NCI-H748 treated with DMSO at 0.1 percent for 48 hours (cell line): ENCODE results near the gene NUP43.
"Not testable (repeated sequence)": the region's sequence is repeated elsewhere in the genome, so short reads cannot be mapped to it uniquely, and the experiment has no call there.

Experiments used
- DNase-seq: peaks from one replicate; lab custom pipeline; 2025; lab: John Stamatoyannopoulos, UW

NUP43 gene

DNA sequence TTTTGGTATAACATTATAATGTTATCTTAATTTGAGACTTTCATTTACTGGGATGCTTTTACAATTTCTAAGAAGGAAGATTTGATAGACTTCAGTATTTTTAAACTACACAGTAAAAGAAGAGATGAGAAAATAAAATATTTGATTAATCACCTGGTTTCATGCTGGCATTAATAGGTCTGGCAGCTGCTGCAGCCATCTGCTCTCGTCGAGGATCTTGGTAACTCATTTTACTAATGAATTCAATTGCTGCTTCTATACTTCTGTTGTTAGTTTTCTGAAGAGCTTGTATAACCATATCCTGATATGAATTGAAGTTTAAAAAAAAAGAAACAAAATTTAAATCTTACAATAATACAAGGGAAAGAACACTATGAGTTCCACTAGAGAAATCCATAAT, 51.4 kb downstream of the NUP43 start:
- no peak for DNase-seq

DNA sequence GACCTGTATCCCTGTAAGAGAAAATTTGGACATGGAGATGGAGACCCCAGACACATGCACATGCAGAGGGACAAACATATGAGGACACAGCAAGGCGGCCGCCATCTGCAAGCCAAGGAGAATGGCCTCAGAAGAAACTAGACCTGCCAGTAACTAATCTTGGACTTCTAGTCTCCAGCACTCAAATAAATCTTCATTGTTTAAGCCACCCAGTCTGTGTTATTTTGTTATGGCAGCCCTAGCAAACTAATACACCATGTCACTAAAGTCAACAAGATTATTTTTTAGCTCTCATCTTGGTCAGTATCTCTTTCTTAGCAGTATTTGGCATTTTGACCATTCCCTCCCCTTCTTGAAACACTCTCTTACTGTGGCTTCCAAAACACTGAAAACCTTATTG, 55.1 kb downstream of the NUP43 start:
- no peak for DNase-seq

DNA sequence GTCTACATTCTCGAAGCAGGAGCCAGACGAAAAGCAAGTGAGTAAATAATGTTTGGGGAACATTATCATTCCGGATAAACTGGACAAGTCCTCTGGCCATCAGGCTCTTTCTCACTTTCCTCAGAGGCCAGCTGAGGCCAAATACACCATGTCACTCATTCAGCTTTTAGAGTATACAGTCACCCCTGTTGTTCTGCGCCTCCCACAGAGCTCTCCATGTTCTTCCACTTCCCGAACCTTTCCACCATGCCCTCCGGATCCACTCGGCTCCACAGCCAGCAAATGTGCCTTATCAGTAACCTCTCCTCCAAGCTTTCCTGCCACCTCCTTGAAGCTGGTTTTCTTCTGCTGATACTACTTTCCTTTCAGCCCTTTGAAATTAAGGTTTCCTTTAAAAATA, 60.1 kb downstream of the NUP43 start:
- DNase-seq, result no peak

DNA sequence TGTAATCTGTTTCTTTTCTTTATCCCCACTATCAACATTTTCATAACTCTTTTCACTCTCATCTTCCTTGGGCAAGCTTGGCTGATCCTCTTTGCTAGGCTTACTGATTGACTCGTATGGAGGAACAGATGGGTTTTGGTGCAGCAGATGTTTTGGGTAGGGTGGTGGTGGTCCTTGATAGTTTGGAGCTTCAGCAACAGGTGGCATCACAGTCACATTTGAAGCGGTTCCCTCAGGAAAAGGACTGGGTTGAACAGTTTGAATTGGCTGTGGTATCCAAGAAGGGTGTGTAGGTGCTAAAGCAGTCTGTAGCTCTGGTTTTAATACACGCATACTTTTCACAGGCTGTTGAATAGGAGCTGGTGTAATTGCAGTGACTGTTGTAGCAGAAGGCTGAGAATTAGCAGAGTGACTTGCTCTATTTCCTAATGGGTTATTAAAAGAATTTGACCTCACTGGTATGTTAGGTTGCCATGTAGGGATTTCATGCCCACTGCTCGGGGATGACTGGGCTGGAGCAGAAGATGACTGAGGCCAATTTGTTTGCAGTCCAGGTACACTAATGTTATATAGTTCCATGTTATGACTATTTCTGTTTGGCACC, 63.0 kb downstream of the NUP43 start:
- DNase-seq, result no peak

DNA sequence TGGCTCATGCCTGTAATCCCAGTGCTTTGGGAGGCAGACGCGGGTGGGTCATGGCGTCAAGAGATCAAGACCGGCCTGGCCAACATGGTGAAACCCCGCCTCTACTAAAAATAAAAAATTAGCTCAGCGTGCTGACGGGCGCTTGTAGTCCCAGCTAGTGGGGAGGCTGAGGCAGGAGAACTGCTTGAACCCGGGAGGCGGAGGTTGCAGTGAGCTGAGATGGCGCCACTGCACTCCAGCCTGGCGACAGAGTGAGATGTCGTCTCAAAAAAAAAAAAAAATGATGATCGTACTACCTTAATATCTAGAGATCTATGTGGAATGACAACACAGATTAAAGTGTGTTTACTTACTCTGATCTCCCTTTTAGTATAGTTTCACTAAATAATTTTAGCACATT, 64.5 kb downstream of the NUP43 start:
- not testable (repeated sequence) for DNase-seq

DNA sequence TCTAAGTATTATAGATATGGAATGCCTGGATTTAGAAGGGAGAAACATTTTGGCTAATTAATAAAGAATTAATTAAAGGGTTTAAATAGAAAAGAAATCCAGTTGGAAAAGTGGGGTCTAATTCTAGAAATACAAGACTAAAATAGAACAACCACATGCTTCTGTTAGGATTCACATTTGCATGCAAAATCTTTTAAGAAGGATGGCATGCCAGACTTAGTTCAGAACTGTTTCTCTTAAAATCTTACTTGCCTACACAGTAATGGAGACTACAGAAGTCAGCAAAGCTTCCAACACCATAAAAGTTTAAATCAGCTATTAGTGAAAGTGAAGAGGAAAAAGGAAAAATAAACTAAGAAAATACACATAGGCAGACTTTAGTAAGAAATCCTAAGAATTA, 65.1 kb downstream of the NUP43 start:
- no peak for DNase-seq

DNA sequence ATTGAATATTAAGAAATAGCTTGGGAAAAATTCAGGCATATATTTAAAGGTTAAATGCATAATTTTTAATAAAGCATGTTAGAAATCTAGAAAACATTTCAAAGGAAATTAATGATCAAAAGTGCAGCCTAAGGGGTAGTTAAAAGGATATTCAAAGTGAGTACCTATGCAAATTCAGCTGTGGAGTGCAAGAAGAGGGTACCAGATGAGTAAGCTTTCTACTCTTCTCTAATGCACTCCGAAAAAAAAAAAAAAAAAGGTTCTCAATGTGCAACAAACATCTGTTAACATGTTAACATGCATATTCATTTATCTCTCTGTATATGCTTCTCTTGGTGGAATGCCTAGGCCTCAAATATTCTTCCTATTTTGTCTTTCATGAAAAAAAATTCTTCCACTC, 65.8 kb downstream of the NUP43 start:
- no peak for DNase-seq
